RCC 7860 (cell line): ENCODE results near the gene VEZT.
A peak's percentile ranks its signal among the peaks of the same experiment; 100 is the strongest.
"Not testable (repeated sequence)": the region's sequence is repeated elsewhere in the genome, so short reads cannot be mapped to it uniquely, and the experiment has no call there.

Experiments
- DNase-seq: peaks from one replicate; pipeline ENCODE4 v3.0.0-alpha.2; 2015; ENCODE audit warnings: low spot score
- FAIRE-seq: peaks from 2 replicates; lab custom pipeline; 2012; peaks lifted over from hg19 to GRCh38; lab: Jason Lieb, UNC

The VEZT gene

GRCh38 chr12:95314756-95315155 lies 97.1 kb downstream of the VEZT start:
- not testable (repeated sequence) for FAIRE-seq, DNase-seq

- DNase-seq = no peak
- FAIRE-seq = no peak
Measured at GRCh38 chr12:95316798-95317197, 99.2 kb downstream of the VEZT start.

- FAIRE-seq = peak; percentile 59
- peak; percentile 55 for DNase-seq
Measured at GRCh38 chr12:95318071-95318545, 100.5 kb downstream of the VEZT start.

GRCh38 chr12:95319694-95320331 lies 102.2 kb downstream of the VEZT start:
- FAIRE-seq (no peak), DNase-seq (no peak)

- FAIRE-seq (no peak), DNase-seq (no peak)
Measured at GRCh38 chr12:95321516-95322246, 104.1 kb downstream of the VEZT start.

GRCh38 chr12:95322326-95322725 lies 104.7 kb downstream of the VEZT start:
- no peak for DNase-seq
- no peak for FAIRE-seq

- no peak for DNase-seq
- no peak for FAIRE-seq
Measured at GRCh38 chr12:95323212-95323611, 105.6 kb downstream of the VEZT start.

- not testable (repeated sequence) for FAIRE-seq, DNase-seq
Measured at GRCh38 chr12:95324246-95324645, 106.6 kb downstream of the VEZT start.

GRCh38 chr12:95325501-95325900 lies 107.9 kb downstream of the VEZT start:
- FAIRE-seq (no peak), DNase-seq (no peak)

- no peak for DNase-seq
- no peak for FAIRE-seq
Measured at GRCh38 chr12:95326445-95326844, 108.8 kb downstream of the VEZT start.

- no peak for FAIRE-seq
Measured at GRCh38 chr12:95326855-95327254, 109.2 kb downstream of the VEZT start.

GRCh38 chr12:95328708-95329107 lies 111.1 kb downstream of the VEZT start:
- FAIRE-seq = no peak
- no peak for DNase-seq

More at GRCh38 chr12:95326855-95327254, 109.2 kb downstream of the VEZT start:
- DNase-seq = no peak

GRCh38 chr12:95335948-95336347 lies 118.3 kb downstream of the VEZT start:
- no peak for FAIRE-seq
- DNase-seq = no peak

- DNase-seq (peak; percentile 20), FAIRE-seq (no peak)
Measured at GRCh38 chr12:95336387-95337067, 118.9 kb downstream of the VEZT start.

GRCh38 chr12:95337146-95337545 lies 119.5 kb downstream of the VEZT start:
- no peak for FAIRE-seq
- DNase-seq = no peak

GRCh38 chr12:95339086-95339788 lies 121.6 kb downstream of the VEZT start:
- FAIRE-seq (no peak), DNase-seq (no peak)

- FAIRE-seq (no peak), DNase-seq (no peak)
Measured at GRCh38 chr12:95342008-95342407, 124.4 kb downstream of the VEZT start.

- no peak for FAIRE-seq
- DNase-seq = no peak
Measured at GRCh38 chr12:95343461-95344230, 126.0 kb downstream of the VEZT start.

- FAIRE-seq (no peak), DNase-seq (no peak)
Measured at GRCh38 chr12:95349291-95349690, 131.7 kb downstream of the VEZT start.

GRCh38 chr12:95351748-95352147 lies 134.1 kb downstream of the VEZT start:
- FAIRE-seq = no peak
- DNase-seq = no peak
